ENCODE data around the gene CSPG5.

CSPG5 gene

DNA sequence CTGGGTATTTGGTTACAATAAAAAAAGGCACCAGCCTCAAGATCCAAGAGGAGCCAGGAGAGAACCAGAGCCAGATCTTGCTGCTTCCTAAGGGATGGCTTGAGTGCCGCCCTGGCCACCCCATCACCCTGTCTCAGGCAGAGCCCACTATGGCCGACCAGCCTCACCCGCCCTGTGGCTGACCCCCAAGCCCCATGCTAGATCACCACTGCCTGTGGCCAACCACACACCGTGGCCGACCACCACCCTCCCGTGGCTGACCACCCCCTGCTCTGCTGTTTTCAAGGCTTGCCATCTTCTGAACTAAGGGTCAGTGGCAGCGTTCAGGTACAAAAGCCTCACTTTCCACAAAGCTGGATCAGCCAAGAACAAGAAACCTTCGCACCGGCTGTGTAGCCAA, 12.0 kb downstream of the CSPG5 start:
- TF ChIP-seq, protein P1, sequence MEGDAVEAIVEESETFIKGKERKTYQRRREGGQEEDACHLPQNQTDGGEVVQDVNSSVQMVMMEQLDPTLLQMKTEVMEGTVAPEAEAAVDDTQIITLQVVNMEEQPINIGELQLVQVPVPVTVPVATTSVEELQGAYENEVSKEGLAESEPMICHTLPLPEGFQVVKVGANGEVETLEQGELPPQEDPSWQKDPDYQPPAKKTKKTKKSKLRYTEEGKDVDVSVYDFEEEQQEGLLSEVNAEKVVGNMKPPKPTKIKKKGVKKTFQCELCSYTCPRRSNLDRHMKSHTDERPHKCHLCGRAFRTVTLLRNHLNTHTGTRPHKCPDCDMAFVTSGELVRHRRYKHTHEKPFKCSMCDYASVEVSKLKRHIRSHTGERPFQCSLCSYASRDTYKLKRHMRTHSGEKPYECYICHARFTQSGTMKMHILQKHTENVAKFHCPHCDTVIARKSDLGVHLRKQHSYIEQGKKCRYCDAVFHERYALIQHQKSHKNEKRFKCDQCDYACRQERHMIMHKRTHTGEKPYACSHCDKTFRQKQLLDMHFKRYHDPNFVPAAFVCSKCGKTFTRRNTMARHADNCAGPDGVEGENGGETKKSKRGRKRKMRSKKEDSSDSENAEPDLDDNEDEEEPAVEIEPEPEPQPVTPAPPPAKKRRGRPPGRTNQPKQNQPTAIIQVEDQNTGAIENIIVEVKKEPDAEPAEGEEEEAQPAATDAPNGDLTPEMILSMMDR (IDR thresholded peaks at IDR 0.05; ENCODE audit: borderline replicate concordance, insufficient read depth, low read depth, low read length) = no peak
- no peak overlapping the region for H3K4me3 ChIP-seq (ENCODE audit: low read depth, low read length)

DNA sequence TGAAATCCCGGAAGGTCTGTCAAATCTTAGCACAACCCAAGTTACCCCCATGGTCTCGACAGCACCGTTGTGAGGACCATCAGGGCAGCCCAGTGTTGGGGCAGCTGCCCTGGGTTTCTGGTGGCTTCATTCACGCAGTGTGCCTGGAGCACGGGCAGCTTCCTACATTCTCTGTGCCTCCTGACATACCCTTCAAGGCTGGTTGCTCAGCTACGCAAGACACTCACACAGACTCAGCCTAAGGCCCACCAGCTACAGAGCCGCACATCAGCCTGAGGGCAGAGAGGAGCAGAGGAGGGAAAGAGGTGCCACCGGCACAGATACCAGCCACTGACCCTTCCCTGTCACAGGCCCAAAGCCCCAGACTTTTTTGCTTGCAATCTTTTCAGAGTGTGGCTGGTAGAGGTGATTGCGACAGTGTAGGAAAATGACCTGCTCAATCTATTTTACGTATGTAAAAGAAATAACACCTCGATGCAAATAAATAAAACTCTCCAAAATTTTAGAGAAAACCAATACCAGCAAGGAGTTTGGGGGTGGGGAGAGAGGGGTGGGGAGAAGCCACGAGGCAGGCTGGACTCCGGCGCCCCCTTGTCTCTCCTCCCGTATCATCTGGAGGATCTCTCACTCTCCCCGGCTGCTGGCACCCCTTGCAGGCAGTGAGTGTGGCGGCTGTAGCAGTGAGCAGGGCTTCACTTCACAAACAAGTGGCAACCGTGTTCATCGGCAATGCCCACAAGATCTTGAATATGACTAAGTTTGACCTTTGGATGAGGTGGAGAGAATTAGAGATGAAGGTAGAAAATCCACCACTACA, 12.7 kb downstream of the CSPG5 start:
- no peak overlapping the region for H3K4me3 ChIP-seq (ENCODE audit: low read depth, low read length)
- TF ChIP-seq, protein P1 (IDR thresholded peaks at IDR 0.05; ENCODE audit: borderline replicate concordance, insufficient read depth, low read depth, low read length) = no peak

DNA sequence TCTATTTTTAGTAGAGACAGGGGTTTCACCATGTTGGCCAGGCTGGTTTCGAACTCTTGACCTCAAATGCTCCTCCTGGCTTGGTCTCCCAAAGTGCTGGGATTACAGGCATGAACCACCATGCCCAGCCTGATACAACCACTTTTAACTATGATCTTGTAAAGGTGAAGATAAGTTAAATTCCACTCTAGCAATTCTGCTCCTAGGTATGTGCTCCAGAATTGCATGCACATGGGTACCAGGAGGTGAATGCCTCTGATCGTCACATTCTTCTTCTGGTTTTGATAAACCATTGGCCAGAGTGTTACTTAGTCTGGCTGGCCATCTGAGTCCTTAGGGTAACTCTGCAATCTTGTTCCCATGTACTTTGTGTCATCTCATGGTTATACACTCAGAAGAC, 22.3 kb downstream of the CSPG5 start:
- H3K4me3 ChIP-seq (ENCODE audit: low read depth, low read length) = no peak overlapping the region
- TF ChIP-seq, protein P1 (IDR thresholded peaks at IDR 0.05; ENCODE audit: borderline replicate concordance, insufficient read depth, low read depth, low read length) = no peak

DNA sequence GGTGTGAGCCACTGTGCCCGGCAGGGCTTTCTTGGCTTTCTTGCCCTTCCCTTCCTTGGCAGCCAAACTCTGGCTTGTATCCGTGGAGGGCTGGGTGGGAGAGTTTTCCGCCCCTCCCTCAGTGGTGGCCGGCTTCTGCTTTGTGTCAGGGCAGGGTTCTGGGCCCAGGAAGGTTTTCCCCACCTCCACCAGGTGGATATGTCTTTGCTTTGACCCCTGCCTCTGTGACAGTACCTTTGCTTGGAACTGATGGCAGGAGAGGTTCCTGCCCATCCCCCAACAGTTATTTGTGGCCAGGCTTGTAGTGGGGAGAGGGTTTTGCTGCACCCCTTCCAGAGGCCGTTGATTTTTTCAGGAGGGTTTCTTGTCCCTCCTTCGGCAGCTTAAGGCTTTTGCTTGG, 24.3 kb downstream of the CSPG5 start:
- H3K4me3 ChIP-seq (ENCODE audit: low read depth, low read length) = no peak overlapping the region

DNA sequence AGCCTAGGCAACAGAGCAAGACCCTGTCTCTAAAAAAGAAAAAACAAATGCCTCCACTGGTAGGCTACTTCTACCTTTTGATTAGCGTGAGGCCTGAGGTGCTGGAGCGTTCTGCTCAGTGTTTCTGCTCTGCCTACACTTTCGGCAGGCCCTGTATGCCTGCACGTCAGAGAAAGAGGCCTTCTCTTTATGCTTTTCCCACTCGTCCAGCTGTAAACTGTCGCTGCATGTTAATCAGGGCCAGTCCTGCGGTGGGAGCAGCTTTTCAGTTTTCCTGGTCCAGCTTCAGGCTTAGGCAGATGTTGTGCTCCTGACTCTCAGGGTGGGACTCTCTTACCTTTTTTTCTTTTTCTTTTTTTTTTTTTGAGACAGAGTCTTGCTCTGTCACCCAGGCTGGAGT, 25.3 kb downstream of the CSPG5 start:
- TF ChIP-seq, protein P1 (IDR thresholded peaks at IDR 0.05; ENCODE audit: borderline replicate concordance, insufficient read depth, low read depth, low read length) = no peak
- H3K4me3 ChIP-seq (ENCODE audit: low read depth, low read length) = no peak overlapping the region

More for the DNA sequence above, 24.3 kb downstream of the CSPG5 start:
- TF ChIP-seq, protein P1 (IDR thresholded peaks at IDR 0.05; ENCODE audit: borderline replicate concordance, insufficient read depth, low read depth, low read length) = no peak

DNA sequence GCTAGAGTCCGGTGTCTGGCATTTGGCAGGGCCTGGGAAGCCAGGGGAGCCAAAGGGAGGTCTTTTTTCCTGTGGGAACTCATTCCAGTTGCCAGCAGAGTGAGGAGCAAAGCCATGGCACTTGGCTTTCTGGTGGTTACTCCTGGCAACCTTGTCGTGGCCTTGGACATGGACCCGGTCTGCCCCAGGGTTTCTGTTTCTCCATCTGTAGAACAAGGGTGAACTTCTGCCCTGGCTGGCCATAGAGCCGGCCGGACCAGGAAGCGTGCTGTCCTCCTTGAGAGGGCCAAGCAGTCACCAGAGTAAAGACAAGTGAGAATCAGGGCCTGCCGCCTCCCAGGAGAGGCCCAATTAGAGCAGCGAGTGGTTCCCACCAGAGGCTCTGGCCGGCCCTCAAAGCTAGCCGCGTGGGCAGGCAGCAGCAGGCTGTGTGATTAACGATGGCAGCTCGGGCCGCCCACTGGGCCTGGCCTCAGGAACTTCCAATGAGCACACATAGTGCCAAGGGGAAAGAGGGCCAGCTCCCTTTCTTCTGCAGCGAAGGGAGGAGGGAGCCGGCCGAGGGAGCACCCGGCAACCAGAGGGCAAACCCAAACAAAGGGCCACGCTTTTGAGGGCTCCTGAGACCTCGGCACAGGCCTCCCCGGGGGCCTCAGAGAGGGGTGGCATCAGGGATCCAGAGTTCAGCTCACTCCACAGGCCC, 36.0 kb downstream of the CSPG5 start:
- TF ChIP-seq, protein P1 (IDR thresholded peaks at IDR 0.05; ENCODE audit: borderline replicate concordance, insufficient read depth, low read depth, low read length) = no peak
- no peak overlapping the region for H3K4me3 ChIP-seq (ENCODE audit: low read depth, low read length)

Measured in GM12875 (cell line).